Measurements from ENCODE around the gene ZNF620.

DNA sequence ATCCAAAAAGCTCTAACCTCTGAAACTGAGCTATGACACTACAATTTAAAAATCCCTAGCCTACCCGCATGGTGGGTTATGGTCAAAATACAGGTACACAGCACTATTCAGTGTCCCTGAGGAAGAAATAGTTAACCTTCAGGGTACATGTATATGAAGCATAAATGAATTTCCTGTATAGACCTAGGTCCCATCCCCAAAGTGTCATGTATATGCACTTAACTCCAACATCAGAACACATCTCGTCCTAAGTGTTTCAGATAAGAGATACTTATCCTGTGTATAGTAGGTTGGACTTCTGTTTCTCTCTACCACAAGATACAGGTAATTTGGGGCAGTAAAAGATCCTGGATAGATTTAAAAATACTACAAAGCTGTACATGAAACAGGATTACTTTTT is 42.3 kb upstream of the ZNF620 start:
- TF ChIP-seq, protein P1, sequence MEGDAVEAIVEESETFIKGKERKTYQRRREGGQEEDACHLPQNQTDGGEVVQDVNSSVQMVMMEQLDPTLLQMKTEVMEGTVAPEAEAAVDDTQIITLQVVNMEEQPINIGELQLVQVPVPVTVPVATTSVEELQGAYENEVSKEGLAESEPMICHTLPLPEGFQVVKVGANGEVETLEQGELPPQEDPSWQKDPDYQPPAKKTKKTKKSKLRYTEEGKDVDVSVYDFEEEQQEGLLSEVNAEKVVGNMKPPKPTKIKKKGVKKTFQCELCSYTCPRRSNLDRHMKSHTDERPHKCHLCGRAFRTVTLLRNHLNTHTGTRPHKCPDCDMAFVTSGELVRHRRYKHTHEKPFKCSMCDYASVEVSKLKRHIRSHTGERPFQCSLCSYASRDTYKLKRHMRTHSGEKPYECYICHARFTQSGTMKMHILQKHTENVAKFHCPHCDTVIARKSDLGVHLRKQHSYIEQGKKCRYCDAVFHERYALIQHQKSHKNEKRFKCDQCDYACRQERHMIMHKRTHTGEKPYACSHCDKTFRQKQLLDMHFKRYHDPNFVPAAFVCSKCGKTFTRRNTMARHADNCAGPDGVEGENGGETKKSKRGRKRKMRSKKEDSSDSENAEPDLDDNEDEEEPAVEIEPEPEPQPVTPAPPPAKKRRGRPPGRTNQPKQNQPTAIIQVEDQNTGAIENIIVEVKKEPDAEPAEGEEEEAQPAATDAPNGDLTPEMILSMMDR (conservative IDR thresholded peaks at IDR 0.05; ENCODE audit: low read depth in 2 of 2) = no peak
- no peak for TF ChIP-seq ZNF331 (CRISPR knock-in tag; IDR thresholded peaks at IDR 0.05; ENCODE audit: low read depth)
- TF ChIP-seq, protein P2, sequence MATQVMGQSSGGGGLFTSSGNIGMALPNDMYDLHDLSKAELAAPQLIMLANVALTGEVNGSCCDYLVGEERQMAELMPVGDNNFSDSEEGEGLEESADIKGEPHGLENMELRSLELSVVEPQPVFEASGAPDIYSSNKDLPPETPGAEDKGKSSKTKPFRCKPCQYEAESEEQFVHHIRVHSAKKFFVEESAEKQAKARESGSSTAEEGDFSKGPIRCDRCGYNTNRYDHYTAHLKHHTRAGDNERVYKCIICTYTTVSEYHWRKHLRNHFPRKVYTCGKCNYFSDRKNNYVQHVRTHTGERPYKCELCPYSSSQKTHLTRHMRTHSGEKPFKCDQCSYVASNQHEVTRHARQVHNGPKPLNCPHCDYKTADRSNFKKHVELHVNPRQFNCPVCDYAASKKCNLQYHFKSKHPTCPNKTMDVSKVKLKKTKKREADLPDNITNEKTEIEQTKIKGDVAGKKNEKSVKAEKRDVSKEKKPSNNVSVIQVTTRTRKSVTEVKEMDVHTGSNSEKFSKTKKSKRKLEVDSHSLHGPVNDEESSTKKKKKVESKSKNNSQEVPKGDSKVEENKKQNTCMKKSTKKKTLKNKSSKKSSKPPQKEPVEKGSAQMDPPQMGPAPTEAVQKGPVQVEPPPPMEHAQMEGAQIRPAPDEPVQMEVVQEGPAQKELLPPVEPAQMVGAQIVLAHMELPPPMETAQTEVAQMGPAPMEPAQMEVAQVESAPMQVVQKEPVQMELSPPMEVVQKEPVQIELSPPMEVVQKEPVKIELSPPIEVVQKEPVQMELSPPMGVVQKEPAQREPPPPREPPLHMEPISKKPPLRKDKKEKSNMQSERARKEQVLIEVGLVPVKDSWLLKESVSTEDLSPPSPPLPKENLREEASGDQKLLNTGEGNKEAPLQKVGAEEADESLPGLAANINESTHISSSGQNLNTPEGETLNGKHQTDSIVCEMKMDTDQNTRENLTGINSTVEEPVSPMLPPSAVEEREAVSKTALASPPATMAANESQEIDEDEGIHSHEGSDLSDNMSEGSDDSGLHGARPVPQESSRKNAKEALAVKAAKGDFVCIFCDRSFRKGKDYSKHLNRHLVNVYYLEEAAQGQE (IDR thresholded peaks at IDR 0.05; ENCODE audit: unreplicated experiment) = no peak
- TF ChIP-seq EZH2 (IDR thresholded peaks at IDR 0.05; ENCODE audit: low read depth, unreplicated experiment) = no peak
- TF ChIP-seq POLR2AphosphoS5 (IDR thresholded peaks at IDR 0.05; ENCODE audit: low read depth) = no peak
- TF ChIP-seq CREB1 (CRISPR knock-in tag; IDR thresholded peaks at IDR 0.05; ENCODE audit: low read depth) = no peak
- TF ChIP-seq EZH2phosphoT487 (IDR thresholded peaks at IDR 0.05; ENCODE audit: unreplicated experiment) = no peak
- no peak for TF ChIP-seq NANOG (IDR thresholded peaks at IDR 0.05; ENCODE audit: borderline replicate concordance)
- no peak for TF ChIP-seq JUNB (IDR thresholded peaks at IDR 0.05; ENCODE audit: unreplicated experiment)

All from GM23338 (cell line).